SH-SY5Y (cell line): ENCODE results near the gene MARK3.

Experiments
- GATA2 ChIP-seq: IDR thresholded peaks from 2 replicates; pipeline ENCODE4 v1.6.1; 2011; ENCODE audit warnings: mild to moderate bottlenecking, low read depth, low read length
- GATA3 ChIP-seq: IDR thresholded peaks from 2 replicates; pipeline ENCODE4 v1.6.1; 2011; ENCODE audit warnings: low read depth, mild to moderate bottlenecking, low read length, moderate library complexity

The MARK3 gene

GRCh38 chr14:103380719-103381377 is 4.4 kb upstream of the MARK3 start:
- TF ChIP-seq GATA2 (no peak), GATA3 (no peak)

GRCh38 chr14:103382376-103382775 is 2.8 kb upstream of the MARK3 start:
- TF ChIP-seq GATA2 (no peak), GATA3 (no peak)

GRCh38 chr14:103384450-103385151 is 614 bp upstream of the MARK3 start:
- TF ChIP-seq GATA2 = no peak
- TF ChIP-seq GATA3 = no peak

- TF ChIP-seq GATA2 (no peak), GATA3 (no peak)
These were observed 906 bp downstream of the MARK3 start for GRCh38 chr14:103385929-103386712.

GRCh38 chr14:103386713-103387329 is 1.6 kb downstream of the MARK3 start:
- TF ChIP-seq GATA2 (no peak), GATA3 (no peak)

GRCh38 chr14:103388664-103389063 is 3.4 kb downstream of the MARK3 start:
- TF ChIP-seq GATA2 = no peak
- no peak for TF ChIP-seq GATA3

- no peak for TF ChIP-seq GATA2
- TF ChIP-seq GATA3 = no peak
These were observed 5.4 kb downstream of the MARK3 start for GRCh38 chr14:103390605-103391004.

GRCh38 chr14:103391048-103391447 is 5.8 kb downstream of the MARK3 start:
- TF ChIP-seq GATA3 (no peak), GATA2 (no peak)

- TF ChIP-seq GATA2 (no peak), GATA3 (no peak)
These were observed 6.9 kb downstream of the MARK3 start for GRCh38 chr14:103392106-103392505.

- TF ChIP-seq GATA2 (no peak), GATA3 (no peak)
These were observed 7.4 kb downstream of the MARK3 start for GRCh38 chr14:103392572-103392971.

GRCh38 chr14:103393070-103393469 is 7.9 kb downstream of the MARK3 start:
- TF ChIP-seq GATA2 (no peak), GATA3 (no peak)

GRCh38 chr14:103393676-103394626 is 8.7 kb downstream of the MARK3 start:
- TF ChIP-seq GATA3 (no peak), GATA2 (no peak)

GRCh38 chr14:103395244-103395643 is 10.0 kb downstream of the MARK3 start:
- TF ChIP-seq GATA3 (no peak), GATA2 (no peak)

- TF ChIP-seq GATA3 (no peak), GATA2 (no peak)
These were observed 11.2 kb downstream of the MARK3 start for GRCh38 chr14:103396463-103396862.
